Measurements from ENCODE around the gene APOC4.
"Not testable (repeated sequence)": the region's sequence is repeated elsewhere in the genome, so short reads cannot be mapped to it uniquely, and the experiment has no call there.

APOC4 gene

GRCh38 chr19:44924243-44924725 lies 17.8 kb upstream of the APOC4 start:
- no peak for DNase-seq

GRCh38 chr19:44925114-44925891 lies 16.7 kb upstream of the APOC4 start:
- DNase-seq = peak; percentile 72

- not testable (repeated sequence) for DNase-seq
These were observed 15.6 kb upstream of the APOC4 start for GRCh38 chr19:44926245-44927077.

- DNase-seq = peak; percentile 62
These were observed 14.3 kb upstream of the APOC4 start for GRCh38 chr19:44927746-44928145.

- no peak for DNase-seq
These were observed 11.9 kb upstream of the APOC4 start for GRCh38 chr19:44930088-44930487.

GRCh38 chr19:44931541-44931940 lies 10.5 kb upstream of the APOC4 start:
- no peak for DNase-seq

- no peak for DNase-seq
These were observed 2.4 kb upstream of the APOC4 start for GRCh38 chr19:44939668-44940067.

- DNase-seq = no peak
These were observed 1.8 kb downstream of the APOC4 start for GRCh38 chr19:44943801-44944249.

- DNase-seq = no peak
These were observed 5.1 kb downstream of the APOC4 start for GRCh38 chr19:44947041-44947581.

GRCh38 chr19:44948237-44948636 lies 6.2 kb downstream of the APOC4 start:
- no peak for DNase-seq

- DNase-seq = no peak
These were observed 6.8 kb downstream of the APOC4 start for GRCh38 chr19:44948763-44949374.

GRCh38 chr19:44949550-44949949 lies 7.5 kb downstream of the APOC4 start:
- no peak for DNase-seq

GRCh38 chr19:44951179-44952159 lies 9.4 kb downstream of the APOC4 start:
- DNase-seq = peak; percentile 73

- DNase-seq = no peak
These were observed 12.2 kb downstream of the APOC4 start for GRCh38 chr19:44954278-44954648.

- DNase-seq = peak; percentile 96
These were observed 12.8 kb downstream of the APOC4 start, which contains the start of gene CLPTM1 for GRCh38 chr19:44954649-44955504. Gene CLPTM1, plus strand, starts transcription at chr19:44955380. Its CDS starts 16 bp downstream, at chr19:44955396.

- no peak for DNase-seq
These were observed 13.7 kb downstream of the APOC4 start for GRCh38 chr19:44955505-44956439.

GRCh38 chr19:44957526-44957925 lies 15.5 kb downstream of the APOC4 start:
- no peak for DNase-seq

- DNase-seq = no peak
These were observed 16.1 kb downstream of the APOC4 start for GRCh38 chr19:44958090-44958489.

GRCh38 chr19:44959691-44960090 lies 17.7 kb downstream of the APOC4 start:
- no peak for DNase-seq

Measured in EL (cell line).